LNCaP clone FGC (cell line): ENCODE measurements around the gene RASSF5.

Source experiments
- DNase-seq: peaks from one replicate; pipeline ENCODE4 v3.0.0-alpha.2; 2011; ENCODE audit warnings: low read depth
- H3K4me3 ChIP-seq: 2 replicates; pipeline ENCODE4 v1.5.1; 2011; ENCODE audit warnings: mild to moderate bottlenecking, low read depth, low read length, control low read depth
- TF ChIP-seq, protein P1 (sequence below): IDR thresholded peaks from 2 replicates; pipeline ENCODE4 v1.5.1; 2012; ENCODE audit warnings: mild to moderate bottlenecking; ENCODE audit not compliant: control insufficient read depth, insufficient read depth; ENCODE audit errors: extremely low read depth

The RASSF5 gene

DNA sequence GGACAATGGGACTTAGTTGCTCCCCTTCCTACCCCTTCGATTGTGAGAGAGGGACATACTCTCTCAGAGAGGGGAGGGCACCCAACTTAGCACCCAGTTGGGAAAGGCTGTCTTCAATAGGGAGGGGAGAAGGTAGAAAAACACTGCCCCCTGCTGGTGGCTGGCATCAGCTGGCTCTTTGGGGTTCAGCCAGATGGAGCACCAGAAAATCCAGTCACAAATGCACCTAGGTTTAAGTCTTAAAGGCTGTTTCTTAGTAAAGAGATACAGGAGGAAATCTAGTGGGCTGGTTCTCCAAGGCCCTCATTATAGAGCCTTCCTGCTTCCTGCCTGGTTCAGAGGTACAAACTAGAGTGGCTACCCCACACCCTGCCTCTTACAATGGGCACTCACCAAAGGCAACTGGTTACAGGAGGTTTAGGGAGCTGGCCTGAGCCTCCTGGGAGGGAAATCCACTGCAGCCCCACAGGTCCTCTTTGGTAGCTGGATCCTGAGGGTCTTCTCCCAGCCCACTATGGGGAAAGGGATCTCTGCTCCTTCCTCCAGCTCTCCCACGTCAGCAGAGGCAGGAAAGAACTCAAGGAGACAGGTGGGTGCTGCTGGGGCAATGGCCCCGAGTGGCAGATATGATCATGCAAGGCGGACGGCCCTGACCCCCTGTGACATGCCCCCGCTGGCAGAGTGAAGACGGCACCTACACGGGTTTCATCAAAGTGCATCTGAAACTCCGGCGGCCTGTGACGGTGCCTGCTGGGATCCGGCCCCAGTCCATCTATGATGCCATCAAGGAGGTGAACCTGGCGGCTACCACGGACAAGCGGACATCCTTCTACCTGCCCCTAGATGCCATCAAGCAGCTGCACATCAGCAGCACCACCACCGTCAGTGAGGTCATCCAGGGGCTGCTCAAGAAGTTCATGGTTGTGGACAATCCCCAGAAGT, 76.6 kb downstream of the RASSF5 start:
- TF ChIP-seq, protein P1, sequence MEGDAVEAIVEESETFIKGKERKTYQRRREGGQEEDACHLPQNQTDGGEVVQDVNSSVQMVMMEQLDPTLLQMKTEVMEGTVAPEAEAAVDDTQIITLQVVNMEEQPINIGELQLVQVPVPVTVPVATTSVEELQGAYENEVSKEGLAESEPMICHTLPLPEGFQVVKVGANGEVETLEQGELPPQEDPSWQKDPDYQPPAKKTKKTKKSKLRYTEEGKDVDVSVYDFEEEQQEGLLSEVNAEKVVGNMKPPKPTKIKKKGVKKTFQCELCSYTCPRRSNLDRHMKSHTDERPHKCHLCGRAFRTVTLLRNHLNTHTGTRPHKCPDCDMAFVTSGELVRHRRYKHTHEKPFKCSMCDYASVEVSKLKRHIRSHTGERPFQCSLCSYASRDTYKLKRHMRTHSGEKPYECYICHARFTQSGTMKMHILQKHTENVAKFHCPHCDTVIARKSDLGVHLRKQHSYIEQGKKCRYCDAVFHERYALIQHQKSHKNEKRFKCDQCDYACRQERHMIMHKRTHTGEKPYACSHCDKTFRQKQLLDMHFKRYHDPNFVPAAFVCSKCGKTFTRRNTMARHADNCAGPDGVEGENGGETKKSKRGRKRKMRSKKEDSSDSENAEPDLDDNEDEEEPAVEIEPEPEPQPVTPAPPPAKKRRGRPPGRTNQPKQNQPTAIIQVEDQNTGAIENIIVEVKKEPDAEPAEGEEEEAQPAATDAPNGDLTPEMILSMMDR, result peak; percentile 87
- H3K4me3 ChIP-seq, result no peak overlapping the region
- DNase-seq, result peak; percentile 14

DNA sequence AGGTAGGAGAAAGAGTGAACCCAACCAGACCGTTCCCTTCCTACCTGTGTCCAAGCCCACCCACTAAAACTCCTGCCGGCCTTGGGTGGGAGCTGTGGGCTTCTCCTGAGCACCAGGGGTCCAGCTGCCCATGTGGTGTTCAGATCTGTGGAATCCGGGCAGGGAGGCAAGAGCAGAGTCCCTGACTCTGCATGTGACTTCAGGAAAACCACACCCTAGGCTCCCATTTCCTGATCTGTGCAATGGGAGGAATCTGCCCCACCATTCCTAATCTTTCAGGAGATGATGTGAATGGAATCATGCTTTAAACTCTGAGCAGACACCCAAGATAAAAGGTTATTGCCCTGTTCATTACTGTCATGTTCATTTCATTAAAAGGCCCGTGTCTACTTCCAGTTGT, 77.4 kb downstream of the RASSF5 start:
- H3K4me3 ChIP-seq, result no peak overlapping the region
- no peak for DNase-seq
- TF ChIP-seq, protein P1, result no peak

DNA sequence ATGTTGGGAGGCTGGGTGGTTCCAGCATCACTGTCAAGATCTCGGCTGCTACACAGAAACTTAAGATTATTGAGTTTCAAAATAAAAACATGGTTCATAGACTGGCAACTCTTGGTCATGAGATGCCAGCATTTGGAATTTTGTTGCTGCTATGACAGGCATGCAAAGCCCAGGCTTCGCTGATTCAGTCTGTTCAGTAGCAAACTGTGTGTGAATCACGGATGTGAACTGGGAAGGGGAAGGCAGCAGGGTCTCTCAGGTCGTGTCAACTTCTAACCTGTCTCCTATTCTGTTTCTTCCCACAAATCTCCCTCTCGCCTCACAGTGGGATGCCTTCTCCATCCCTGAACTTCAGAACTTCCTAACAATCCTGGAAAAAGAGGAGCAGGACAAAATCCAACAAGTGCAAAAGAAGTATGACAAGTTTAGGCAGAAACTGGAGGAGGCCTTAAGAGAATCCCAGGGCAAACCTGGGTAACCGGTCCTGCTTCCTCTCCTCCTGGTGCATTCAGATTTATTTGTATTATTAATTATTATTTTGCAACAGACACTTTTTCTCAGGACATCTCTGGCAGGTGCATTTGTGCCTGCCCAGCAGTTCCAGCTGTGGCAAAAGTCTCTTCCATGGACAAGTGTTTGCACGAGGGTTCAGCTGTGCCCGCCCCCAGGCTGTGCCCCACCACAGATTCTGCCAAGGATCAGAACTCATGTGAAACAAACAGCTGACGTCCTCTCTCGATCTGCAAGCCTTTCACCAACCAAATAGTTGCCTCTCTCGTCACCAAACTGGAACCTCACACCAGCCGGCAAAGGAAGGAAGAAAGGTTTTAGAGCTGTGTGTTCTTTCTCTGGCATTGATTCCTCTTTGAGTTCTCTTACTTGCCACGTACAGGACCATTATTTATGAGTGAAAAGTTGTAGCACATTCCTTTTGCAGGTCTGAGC, 79.4 kb downstream of the RASSF5 start:
- TF ChIP-seq, protein P1, result no peak
- DNase-seq, result peak; percentile 93
- H3K4me3 ChIP-seq, result peak overlapping the region; percentile 5; the same call in 1 of the 2 replicates

DNA sequence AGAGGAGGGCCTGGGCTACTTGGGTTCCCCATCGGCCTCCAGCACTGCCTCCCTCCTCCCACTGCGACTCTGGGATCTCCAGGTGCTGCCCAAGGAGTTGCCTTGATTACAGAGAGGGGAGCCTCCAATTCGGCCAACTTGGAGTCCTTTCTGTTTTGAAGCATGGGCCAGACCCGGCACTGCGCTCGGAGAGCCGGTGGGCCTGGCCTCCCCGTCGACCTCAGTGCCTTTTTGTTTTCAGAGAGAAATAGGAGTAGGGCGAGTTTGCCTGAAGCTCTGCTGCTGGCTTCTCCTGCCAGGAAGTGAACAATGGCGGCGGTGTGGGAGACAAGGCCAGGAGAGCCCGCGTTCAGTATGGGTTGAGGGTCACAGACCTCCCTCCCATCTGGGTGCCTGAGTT, 80.6 kb downstream of the RASSF5 start:
- DNase-seq, result no peak
- H3K4me3 ChIP-seq, result no peak overlapping the region
- TF ChIP-seq, protein P1, result no peak

DNA sequence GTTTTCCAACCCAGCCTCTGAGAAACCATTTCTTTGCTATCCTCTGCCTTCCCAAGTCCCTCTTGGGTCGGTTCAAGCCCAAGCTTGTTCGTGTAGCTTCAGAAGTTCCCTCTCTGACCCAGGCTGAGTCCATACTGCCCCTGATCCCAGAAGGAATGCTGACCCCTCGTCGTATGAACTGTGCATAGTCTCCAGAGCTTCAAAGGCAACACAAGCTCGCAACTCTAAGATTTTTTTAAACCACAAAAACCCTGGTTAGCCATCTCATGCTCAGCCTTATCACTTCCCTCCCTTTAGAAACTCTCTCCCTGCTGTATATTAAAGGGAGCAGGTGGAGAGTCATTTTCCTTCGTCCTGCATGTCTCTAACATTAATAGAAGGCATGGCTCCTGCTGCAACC, 81.2 kb downstream of the RASSF5 start:
- no peak for DNase-seq
- TF ChIP-seq, protein P1, result no peak
- H3K4me3 ChIP-seq, result no peak overlapping the region

DNA sequence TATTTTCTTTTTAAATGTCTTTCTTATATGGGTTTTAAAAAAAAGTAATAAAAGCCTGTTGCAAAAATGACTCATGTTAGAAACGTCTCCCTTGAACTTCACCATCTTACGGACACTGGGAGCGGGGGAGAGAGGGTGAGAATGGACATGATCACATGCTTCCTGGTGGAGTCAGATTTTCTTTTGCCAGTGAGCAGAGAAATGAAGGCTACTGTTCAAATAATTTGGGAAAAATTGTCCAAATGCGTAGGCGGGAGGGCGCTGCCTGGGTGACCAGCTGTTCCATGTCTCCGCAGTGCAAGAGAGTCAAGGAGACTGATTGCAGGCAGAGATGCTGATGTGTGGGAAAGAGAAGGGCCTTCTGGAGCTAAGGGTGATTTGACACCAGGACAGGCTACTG, 81.9 kb downstream of the RASSF5 start:
- TF ChIP-seq, protein P1, result no peak
- H3K4me3 ChIP-seq, result no peak overlapping the region
- DNase-seq, result no peak
